ENCODE data around the gene CSF3. TPM values are rescaled to one million over a fixed set of nuclear protein-coding genes. Genes with fewer than 3 reads are reported as not detected.

Gene CSF3
- total and polyA plus RNA-seq, 2 of the 4 experiments (the other 2 are of a cell fraction), result not detected

- Histone ChIP-seq H2BK5ac (ENCODE audit: low read depth, low read length, poor library complexity, severe bottlenecking) (peak overlapping the region; percentile 37), H3K14ac (replicated peaks; ENCODE audit: low read depth, low read length) (peak overlapping the region; percentile 85), H4K91ac (ENCODE audit: insufficient read depth, low read depth, low read length) (peak overlapping the region; percentile 44; the same call in 1 of the 2 replicates), H3K56ac (ENCODE audit: extremely low read depth, insufficient read depth, low read length) (peak overlapping the region; percentile 32; the same call in 1 of the 2 replicates), H3K27me3 (ENCODE audit: control insufficient read depth, insufficient read depth, low read length) (no peaks in the 10 kb centered on the region), H2AK9ac (replicated peaks; ENCODE audit: low read depth, low read length, poor library complexity) (peak overlapping the region; percentile 88), H3K27ac (ENCODE audit: insufficient read depth, low read length) (peak overlapping the region; percentile 51), H3K18ac (ENCODE audit: low read depth, low read length) (no peak overlapping the region), H4K8ac (ENCODE audit: low read depth in 2 of 2, low read length in 2 of 2) (peak overlapping the region; percentile 66 to 82), H4K5ac (ENCODE audit: low read depth, low read length) (no peak overlapping the region), H2AFZ (replicated peaks; ENCODE audit: low read length, poor library complexity) (peak overlapping the region; percentile 97), H3K9me1 (ENCODE audit: insufficient read depth, low read length) (peaks cover 8% of the 10 kb centered on the region; the same call in 1 of the 2 replicates), H3K9me3 (ENCODE audit: control insufficient read depth, insufficient read depth, low read length) (no peaks in the 10 kb centered on the region), H3K4me1 (ENCODE audit: control insufficient read depth, insufficient read depth, low read length) (peaks cover 8% of the 10 kb centered on the region; the same call in 1 of the 2 replicates), H3K79me1 (ENCODE audit: low read depth in 1 of 2, low read length in 2 of 2) (peaks cover 13 to 26% of the 10 kb centered on the region in 2 experiments), H4K20me1 (ENCODE audit: insufficient read depth, low read length) (peaks cover 15% of the 10 kb centered on the region), H3K4me3 (ENCODE audit: insufficient read depth, low read depth, low read length) (peak overlapping the region; percentile 80), H3K23ac (ENCODE audit: low read depth, low read length) (peak overlapping the region; percentile 65; the same call in 1 of the 2 replicates), H2BK20ac (ENCODE audit: low read depth, low read length) (no peak overlapping the region), H2AK5ac (ENCODE audit: low read depth, low read length) (peak overlapping the region; percentile 41; the same call in 1 of the 2 replicates), H3K4me2 (ENCODE audit: low read depth, low read length) (peak overlapping the region; percentile 97), H2BK15ac (ENCODE audit: low read depth, low read length) (no peak overlapping the region), H2BK120ac (ENCODE audit: low read depth, low read length) (no peak overlapping the region), H3K36me3 (ENCODE audit: control insufficient read depth, insufficient read depth, low read length) (peaks cover 18% of the 10 kb centered on the region), H3K9ac (ENCODE audit: low read depth, low read length) (peak overlapping the region; percentile 79), H3K4ac (ENCODE audit: low read depth, low read length) (peak overlapping the region; percentile 56)
- intact Hi-C loops (cut with micrococcal nuclease) (loop anchor here (10.0 kb wide), 1 partner anchor 356 kb away; the partner anchor contains the start of gene PPP1R1B), in situ Hi-C loops (cut with MboI; ENCODE audit: low sequenced_read_pairs) (no loop called here), dilution Hi-C loops (cut with HindIII; ENCODE audit: low sequenced_read_pairs, unreplicated experiment) (no loop called here)
- BruUV-seq (replicated peaks), result no TSS peak
- ChIA-PET POLR2A (ENCODE audit: unreplicated experiment) (interaction anchor here (1.1 kb wide), 1 partner anchor 22 kb away, joined by 3 read pairs; no protein-coding TSS in a partner anchor), CTCF (interaction anchor here (0.5 to 4.0 kb wide), 6 partner anchors 15 to 106 kb away, joined by 3 to 23 read pairs (median 4); no protein-coding TSS in a partner anchor)
- no peak for DNase-seq
- ATAC-seq (ENCODE audit: low read depth), result no peak
- 0 out of 2 replicates have a peak, but pooled peaks have one; percentile 8 for TF ChIP-seq CTCF (conservative IDR thresholded peaks at IDR 0.05; ENCODE audit: low read depth, low read length)
- 0 out of 2 replicates have a peak, but pooled peaks have one; percentile 5 for TF ChIP-seq RAD21 (IDR thresholded peaks at IDR 0.05; ENCODE audit: low read length)
- no peak for TF ChIP-seq CHD1 (IDR thresholded peaks at IDR 0.05; ENCODE audit: low read depth, low read length)
- WGBS, 2 experiments (ENCODE audit: extremely low coverage in 2 of 2, insufficient read length in 1 of 2), result 0% methylated on average over 3 of the region's 15 CpGs; no CpG with 5 or more reads in 1 of the 2 experiments
Observed at GRCh38 chr17:39981207-39981741, 34.0 kb upstream of the CSF3 start.
